ENCODE data around the gene CNGA1. TPM values are rescaled to one million over a fixed set of nuclear protein-coding genes. Genes with fewer than 3 reads are reported as not detected.
"Not testable (repeated sequence)": the region's sequence is repeated elsewhere in the genome, so short reads cannot be mapped to it uniquely, and the experiment has no call there.

CNGA1 gene
- total and polyA plus RNA-seq, 2 donors, result 0.14 to 1.1 TPM

DNA sequence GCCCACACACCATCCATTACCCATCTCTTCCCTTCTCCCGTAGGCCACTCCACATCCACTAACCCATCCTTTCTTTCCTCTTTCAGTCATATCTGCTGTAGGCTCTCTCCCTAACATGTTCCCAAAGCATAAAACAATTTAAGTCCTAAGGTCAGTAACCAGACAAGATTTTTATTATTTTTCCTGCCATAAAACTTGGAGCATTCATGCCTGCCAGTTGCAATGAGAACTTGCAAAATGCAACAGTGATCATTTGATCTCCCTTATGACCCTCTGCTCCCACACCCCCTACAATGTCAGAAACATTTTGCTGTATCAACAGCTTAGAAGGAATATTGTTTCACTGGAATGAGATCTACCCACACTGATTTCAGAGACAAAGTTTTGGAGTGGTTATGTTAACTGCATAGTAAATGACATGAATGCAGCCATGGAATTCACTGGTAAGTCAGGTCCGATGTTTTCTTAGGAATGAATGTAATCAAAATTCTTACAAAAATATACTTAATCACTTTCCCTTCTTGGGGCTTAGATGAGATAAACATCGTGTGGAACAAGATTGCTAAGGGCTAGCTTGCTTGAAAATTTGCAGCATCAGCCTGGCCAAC lies 5.8 kb upstream of the CNGA1 start:
- Histone ChIP-seq H3K4me3 (ENCODE audit: low read length in 2 of 2) (no peak overlapping the region), H3K4me1 (ENCODE audit: control insufficient read depth in 2 of 2, insufficient read depth in 2 of 2, low read length in 2 of 2) (peaks cover 0 to 2% of the 10 kb centered on the region in 2 donors), H3K27ac (ENCODE audit: low read depth in 1 of 2, low read length in 1 of 2) (no peak overlapping the region), H3K27me3 (ENCODE audit: control insufficient read depth in 2 of 2, insufficient read depth in 1 of 2, low read length in 1 of 2) (peaks cover 16 to 23% of the 10 kb centered on the region in 2 donors), H3K9me3 (ENCODE audit: control insufficient read depth in 2 of 2, insufficient read depth in 1 of 2, low read length in 1 of 2) (no peaks in the 10 kb centered on the region), H3K36me3 (ENCODE audit: control insufficient read depth in 2 of 2, insufficient read depth in 2 of 2, low read length in 1 of 2) (no peaks in the 10 kb centered on the region)
- 92% methylated on average over 3 of the region's 3 CpGs for WGBS
- no peak for DNase-seq (ENCODE audit: low read depth in 6 of 9, low spot score in 9 of 9)

DNA sequence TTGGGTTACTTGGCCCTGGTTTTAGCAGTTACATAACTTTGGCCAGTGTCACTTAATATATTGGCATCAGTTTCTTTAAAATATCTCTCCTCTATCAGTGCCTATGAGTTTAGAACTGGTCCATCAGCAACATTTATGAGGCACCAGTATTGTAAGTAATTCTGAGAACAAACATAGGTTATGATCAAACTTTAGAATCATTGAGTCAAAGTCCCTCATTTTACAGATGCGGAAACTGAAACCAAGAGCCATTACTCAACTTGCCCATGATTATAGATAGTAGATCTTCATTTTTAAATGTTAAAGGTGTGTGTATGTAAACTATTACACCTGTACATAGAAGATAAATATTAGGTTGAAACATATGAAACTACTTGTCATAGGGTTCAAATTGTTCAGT lies 4.6 kb upstream of the CNGA1 start:
- no peaks in the 10 kb centered on the region for H3K36me3 ChIP-seq (ENCODE audit: control insufficient read depth in 2 of 2, insufficient read depth in 2 of 2, low read length in 1 of 2)
- H3K4me3 ChIP-seq (ENCODE audit: low read length in 2 of 2), result no peak overlapping the region
- WGBS, result 1% methylated on average over 1 of the region's 1 CpG
- peaks cover 22 to 35% of the 10 kb centered on the region in 2 donors for H3K27me3 ChIP-seq (ENCODE audit: control insufficient read depth in 2 of 2, insufficient read depth in 1 of 2, low read length in 1 of 2)
- no peak for DNase-seq (ENCODE audit: low read depth in 6 of 9, low spot score in 9 of 9)
- H3K27ac ChIP-seq (ENCODE audit: low read depth in 1 of 2, low read length in 1 of 2), result no peak overlapping the region
- no peaks in the 10 kb centered on the region for H3K9me3 ChIP-seq (ENCODE audit: control insufficient read depth in 2 of 2, insufficient read depth in 1 of 2, low read length in 1 of 2)
- H3K4me1 ChIP-seq (ENCODE audit: control insufficient read depth in 2 of 2, insufficient read depth in 2 of 2, low read length in 2 of 2), result peaks cover 5 to 12% of the 10 kb centered on the region in 2 donors

DNA sequence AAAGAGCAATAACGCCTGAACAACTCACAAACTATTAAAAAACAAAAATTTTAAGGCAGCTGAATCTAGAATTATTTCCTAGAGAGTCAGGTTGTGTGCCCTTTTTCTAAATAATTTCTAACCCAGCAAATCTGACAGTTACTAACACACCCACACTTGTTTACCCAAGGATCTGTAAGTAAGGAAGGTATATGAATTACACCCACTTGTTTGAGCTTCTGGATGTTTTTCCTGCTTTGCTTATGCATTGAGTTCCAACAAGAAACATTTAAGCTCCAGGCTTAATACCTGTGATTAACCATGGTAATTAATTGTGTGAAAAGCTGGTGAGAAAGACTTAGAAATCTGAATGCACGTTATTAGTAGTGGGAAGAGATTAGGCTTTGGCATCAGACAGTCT lies 1.6 kb upstream of the CNGA1 start:
- Histone ChIP-seq H3K4me3 (ENCODE audit: low read length in 2 of 2) (no peak overlapping the region), H3K27me3 (ENCODE audit: control insufficient read depth in 2 of 2, insufficient read depth in 1 of 2, low read length in 1 of 2) (peaks cover 22 to 43% of the 10 kb centered on the region in 2 donors), H3K36me3 (ENCODE audit: control insufficient read depth in 2 of 2, insufficient read depth in 2 of 2, low read length in 1 of 2) (no peaks in the 10 kb centered on the region), H3K27ac (ENCODE audit: low read depth in 1 of 2, low read length in 1 of 2) (no peak overlapping the region), H3K4me1 (ENCODE audit: control insufficient read depth in 2 of 2, insufficient read depth in 2 of 2, low read length in 2 of 2) (peaks cover 8 to 16% of the 10 kb centered on the region in 2 donors), H3K9me3 (ENCODE audit: control insufficient read depth in 2 of 2, insufficient read depth in 1 of 2, low read length in 1 of 2) (no peaks in the 10 kb centered on the region)
- DNase-seq (ENCODE audit: low read depth in 6 of 9, low spot score in 9 of 9), result no peak
- WGBS, result 95% methylated on average over 2 of the region's 2 CpGs

DNA sequence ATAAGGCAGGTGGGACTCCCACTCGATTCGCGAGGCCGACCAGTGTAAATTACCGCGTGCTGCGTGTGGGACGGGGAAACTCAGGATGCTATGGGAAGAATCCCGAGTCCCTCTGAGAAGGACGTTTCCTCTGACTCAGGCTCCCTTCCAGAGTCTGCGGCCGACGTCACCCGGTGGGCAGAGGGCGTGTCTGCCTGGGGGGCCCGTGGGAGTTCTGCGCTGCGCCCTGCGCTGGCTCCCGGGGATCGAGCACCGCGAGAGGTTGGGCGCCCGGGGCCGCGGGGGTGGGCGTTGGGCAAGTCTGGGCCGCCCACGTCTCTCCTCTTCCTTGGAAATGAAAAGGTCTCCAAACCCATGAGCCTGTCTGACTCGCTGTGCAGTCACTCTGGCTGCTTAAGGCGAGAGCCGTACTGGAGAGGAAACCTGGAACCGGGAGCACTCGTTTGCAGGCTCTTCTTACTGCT lies 659 bp upstream of the CNGA1 start:
- Histone ChIP-seq H3K27ac (ENCODE audit: low read depth in 1 of 2, low read length in 1 of 2) (no peak overlapping the region), H3K9me3 (ENCODE audit: control insufficient read depth in 2 of 2, insufficient read depth in 1 of 2, low read length in 1 of 2) (no peaks in the 10 kb centered on the region), H3K36me3 (ENCODE audit: control insufficient read depth in 2 of 2, insufficient read depth in 2 of 2, low read length in 1 of 2) (no peaks in the 10 kb centered on the region), H3K4me1 (ENCODE audit: control insufficient read depth in 2 of 2, insufficient read depth in 2 of 2, low read length in 2 of 2) (peaks cover 8 to 16% of the 10 kb centered on the region in 2 donors), H3K4me3 (ENCODE audit: low read length in 2 of 2) (peak overlapping the region; percentile 54 to 55), H3K27me3 (ENCODE audit: control insufficient read depth in 2 of 2, insufficient read depth in 1 of 2, low read length in 1 of 2) (peaks cover 22 to 43% of the 10 kb centered on the region in 2 donors)
- 2% methylated on average over 35 of the region's 35 CpGs for WGBS
- peak in 2 of 9 donors; percentile 4 to 10 for DNase-seq (ENCODE audit: low read depth in 6 of 9, low spot score in 9 of 9)

DNA sequence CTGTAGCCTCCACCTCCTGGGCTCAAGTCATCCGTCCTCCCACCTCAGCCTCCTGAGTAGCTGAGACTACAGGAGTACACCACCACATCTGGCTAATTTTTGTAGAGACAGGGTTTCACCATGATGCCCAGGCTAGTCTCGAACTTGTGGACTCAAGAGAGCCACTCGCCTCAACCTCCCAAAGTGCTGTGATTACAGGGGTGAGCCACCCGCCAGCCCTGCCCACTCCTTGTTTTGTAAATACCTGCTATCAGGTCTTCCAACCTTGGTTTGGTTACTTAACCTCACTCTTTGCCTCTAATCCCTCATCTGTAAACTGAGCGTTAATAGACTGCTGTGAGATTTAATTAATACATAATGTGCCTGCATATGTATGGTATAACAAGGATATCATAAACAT lies 803 bp downstream of the CNGA1 start:
- Histone ChIP-seq H3K27ac (ENCODE audit: low read depth in 1 of 2, low read length in 1 of 2) (no peak overlapping the region), H3K36me3 (ENCODE audit: control insufficient read depth in 2 of 2, insufficient read depth in 2 of 2, low read length in 1 of 2) (no peaks in the 10 kb centered on the region), H3K27me3 (ENCODE audit: control insufficient read depth in 2 of 2, insufficient read depth in 1 of 2, low read length in 1 of 2) (peaks cover 22 to 43% of the 10 kb centered on the region in 2 donors), H3K4me3 (ENCODE audit: low read length in 2 of 2) (no peak overlapping the region), H3K4me1 (ENCODE audit: control insufficient read depth in 2 of 2, insufficient read depth in 2 of 2, low read length in 2 of 2) (peaks cover 8 to 16% of the 10 kb centered on the region in 2 donors), H3K9me3 (ENCODE audit: control insufficient read depth in 2 of 2, insufficient read depth in 1 of 2, low read length in 1 of 2) (no peaks in the 10 kb centered on the region)
- WGBS, result 98% methylated on average over 5 of the region's 5 CpGs
- no peak for DNase-seq (ENCODE audit: low read depth in 6 of 9, low spot score in 9 of 9)

DNA sequence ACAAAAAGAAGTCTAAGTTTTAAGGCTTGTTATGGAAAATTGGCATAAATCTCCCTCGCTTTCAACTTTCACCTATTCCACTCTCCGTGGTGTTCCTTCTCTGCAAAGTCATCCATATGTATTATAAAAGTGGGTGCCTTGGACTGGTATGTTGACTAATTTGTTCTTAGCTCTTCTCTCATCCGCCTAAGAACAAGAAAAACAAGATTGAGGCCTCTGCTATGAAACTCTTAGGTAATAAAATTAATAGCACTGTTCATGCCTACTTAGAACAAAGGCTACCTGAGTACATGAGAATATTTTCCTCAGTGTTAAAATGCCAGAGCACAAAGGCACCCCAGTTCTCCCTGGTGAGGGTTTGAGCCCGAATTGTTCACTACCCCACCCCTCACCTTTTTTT lies 1.3 kb downstream of the CNGA1 start:
- WGBS, result 96% methylated on average over 4 of the region's 4 CpGs
- Histone ChIP-seq H3K4me1 (ENCODE audit: control insufficient read depth in 2 of 2, insufficient read depth in 2 of 2, low read length in 2 of 2) (peaks cover 8 to 16% of the 10 kb centered on the region in 2 donors), H3K27ac (ENCODE audit: low read depth in 1 of 2, low read length in 1 of 2) (no peak overlapping the region), H3K9me3 (ENCODE audit: control insufficient read depth in 2 of 2, insufficient read depth in 1 of 2, low read length in 1 of 2) (no peaks in the 10 kb centered on the region), H3K36me3 (ENCODE audit: control insufficient read depth in 2 of 2, insufficient read depth in 2 of 2, low read length in 1 of 2) (no peaks in the 10 kb centered on the region), H3K4me3 (ENCODE audit: low read length in 2 of 2) (no peak overlapping the region), H3K27me3 (ENCODE audit: control insufficient read depth in 2 of 2, insufficient read depth in 1 of 2, low read length in 1 of 2) (peaks cover 22 to 43% of the 10 kb centered on the region in 2 donors)
- DNase-seq (ENCODE audit: low read depth in 6 of 9, low spot score in 9 of 9), result no peak

DNA sequence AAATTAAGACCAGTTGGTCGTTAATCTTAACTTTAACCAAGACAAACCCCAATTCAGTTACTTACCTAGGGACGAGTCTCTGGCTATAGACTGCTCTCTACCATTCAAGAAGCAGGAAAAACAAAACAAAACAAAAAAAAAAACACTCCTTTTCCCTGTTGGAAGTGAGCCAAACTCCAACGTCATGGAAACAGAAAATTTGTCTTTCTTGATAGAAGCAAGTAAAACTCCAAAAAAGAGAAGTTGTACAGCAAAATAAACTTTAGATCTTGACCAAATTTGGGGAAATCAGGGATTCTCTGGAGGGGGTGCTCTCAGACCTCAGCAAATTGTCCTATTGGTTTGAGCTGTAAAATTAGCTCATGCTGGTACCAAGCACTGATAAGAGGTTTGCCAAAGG lies 3.7 kb downstream of the CNGA1 start:
- peaks cover 0 to 6% of the 10 kb centered on the region in 2 donors for H3K9me3 ChIP-seq (ENCODE audit: control insufficient read depth in 2 of 2, insufficient read depth in 1 of 2, low read length in 1 of 2)
- H3K36me3 ChIP-seq (ENCODE audit: control insufficient read depth in 2 of 2, insufficient read depth in 2 of 2, low read length in 1 of 2), result no peaks in the 10 kb centered on the region
- no peak for DNase-seq (ENCODE audit: low read depth in 6 of 9, low spot score in 9 of 9)
- peaks cover 8 to 16% of the 10 kb centered on the region in 2 donors for H3K4me1 ChIP-seq (ENCODE audit: control insufficient read depth in 2 of 2, insufficient read depth in 2 of 2, low read length in 2 of 2)
- H3K27ac ChIP-seq (ENCODE audit: low read depth in 1 of 2, low read length in 1 of 2), result no peak overlapping the region
- no peak overlapping the region for H3K4me3 ChIP-seq (ENCODE audit: low read length in 2 of 2)
- H3K27me3 ChIP-seq (ENCODE audit: control insufficient read depth in 2 of 2, insufficient read depth in 1 of 2, low read length in 1 of 2), result peaks cover 10 to 25% of the 10 kb centered on the region in 2 donors
- WGBS, result 66% methylated on average over 3 of the region's 3 CpGs

DNA sequence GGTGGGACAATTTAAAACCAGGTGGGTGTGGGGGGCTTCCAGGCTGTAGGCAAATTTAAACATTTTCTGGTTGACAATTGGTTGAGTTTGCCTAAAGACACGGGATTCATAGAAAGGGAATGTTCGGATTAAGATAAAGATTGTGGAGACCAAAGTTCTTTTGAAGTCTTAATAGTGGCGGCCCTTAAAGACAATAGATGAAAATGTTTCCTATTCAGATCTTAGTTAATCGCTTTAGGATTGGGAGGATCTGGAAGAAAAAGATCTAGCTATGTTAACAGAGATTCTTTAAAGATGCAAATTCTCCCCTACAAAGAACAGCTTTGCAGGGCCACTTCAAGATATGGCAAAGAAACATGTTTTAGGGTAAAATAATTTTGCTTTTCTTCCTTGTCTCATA lies 4.8 kb downstream of the CNGA1 start:
- no peaks in the 10 kb centered on the region for H3K36me3 ChIP-seq (ENCODE audit: control insufficient read depth in 2 of 2, insufficient read depth in 2 of 2, low read length in 1 of 2)
- H3K27ac ChIP-seq (ENCODE audit: low read depth in 1 of 2, low read length in 1 of 2), result no peak overlapping the region

DNA sequence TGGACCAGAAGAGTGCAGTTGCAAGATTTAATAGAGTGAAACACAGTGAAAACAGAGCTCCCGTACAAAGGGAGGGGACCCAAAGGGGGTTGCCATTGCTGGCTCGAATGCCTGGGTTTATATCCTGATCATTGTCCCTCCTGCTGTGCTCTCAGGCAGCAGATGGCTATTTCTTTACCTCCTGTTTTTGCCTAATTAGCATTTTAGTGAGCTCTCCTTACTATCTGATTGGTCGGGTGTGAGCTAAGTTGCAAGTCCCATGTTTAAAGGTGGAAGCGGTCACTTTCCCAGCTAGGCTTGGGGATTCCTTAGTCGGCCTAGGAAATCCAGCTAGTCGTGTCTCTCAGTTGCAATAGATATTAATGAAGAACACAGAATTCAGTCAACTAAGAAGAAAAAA lies 5.6 kb downstream of the CNGA1 start:
- H3K27ac ChIP-seq (ENCODE audit: low read depth in 1 of 2, low read length in 1 of 2); H3K36me3 ChIP-seq (ENCODE audit: control insufficient read depth in 2 of 2, insufficient read depth in 2 of 2, low read length in 1 of 2); H3K4me3 ChIP-seq (ENCODE audit: low read length in 2 of 2); H3K4me1 ChIP-seq (ENCODE audit: control insufficient read depth in 2 of 2, insufficient read depth in 2 of 2, low read length in 2 of 2); H3K9me3 ChIP-seq (ENCODE audit: control insufficient read depth in 2 of 2, insufficient read depth in 1 of 2, low read length in 1 of 2); DNase-seq (ENCODE audit: low read depth in 6 of 9, low spot score in 9 of 9); H3K27me3 ChIP-seq (ENCODE audit: control insufficient read depth in 2 of 2, insufficient read depth in 1 of 2, low read length in 1 of 2): not testable (repeated sequence)
- WGBS, result 89% methylated on average over 6 of the region's 6 CpGs

More for the DNA sequence above, 4.8 kb downstream of the CNGA1 start:
- Histone ChIP-seq H3K4me3 (ENCODE audit: low read length in 2 of 2) (no peak overlapping the region), H3K27me3 (ENCODE audit: control insufficient read depth in 2 of 2, insufficient read depth in 1 of 2, low read length in 1 of 2) (peaks cover under 1 to 14% of the 10 kb centered on the region in 2 donors), H3K4me1 (ENCODE audit: control insufficient read depth in 2 of 2, insufficient read depth in 2 of 2, low read length in 2 of 2) (peaks cover 3 to 8% of the 10 kb centered on the region in 2 donors), H3K9me3 (ENCODE audit: control insufficient read depth in 2 of 2, insufficient read depth in 1 of 2, low read length in 1 of 2) (peaks cover 0 to 6% of the 10 kb centered on the region in 2 donors)
- DNase-seq (ENCODE audit: low read depth in 6 of 9, low spot score in 9 of 9), result no peak
- 98% methylated on average over 4 of the region's 4 CpGs for WGBS

All from thymus (tissue), 11 donors.